ENCODE results near the gene SPDEF. TPM values are rescaled to one million over a fixed set of nuclear protein-coding genes. Genes with fewer than 3 reads are reported as not detected.

SPDEF gene
- total RNA-seq, 2 experiments from 2014 or later = 0.34 to 0.54 TPM

GRCh38 chr6:34496103-34496685, 59.9 kb downstream of the SPDEF start:
- no TSS peak for BruUV-seq (replicated peaks)
- H3K27ac ChIP-seq (ENCODE audit: low read depth, low read length, poor library complexity, severe bottlenecking) = no peak overlapping the region
- H3K36me3 ChIP-seq (ENCODE audit: insufficient read depth, low read length) = peaks cover 40% of the 10 kb centered on the region
- H3K4me1 ChIP-seq (ENCODE audit: insufficient read depth, low read length, poor library complexity, severe bottlenecking) = no peaks in the 10 kb centered on the region
- TF ChIP-seq EZH2phosphoT487 (IDR thresholded peaks at IDR 0.05; ENCODE audit: borderline replicate concordance, low read depth, low read length) = no peak
- TF ChIP-seq, protein P1, sequence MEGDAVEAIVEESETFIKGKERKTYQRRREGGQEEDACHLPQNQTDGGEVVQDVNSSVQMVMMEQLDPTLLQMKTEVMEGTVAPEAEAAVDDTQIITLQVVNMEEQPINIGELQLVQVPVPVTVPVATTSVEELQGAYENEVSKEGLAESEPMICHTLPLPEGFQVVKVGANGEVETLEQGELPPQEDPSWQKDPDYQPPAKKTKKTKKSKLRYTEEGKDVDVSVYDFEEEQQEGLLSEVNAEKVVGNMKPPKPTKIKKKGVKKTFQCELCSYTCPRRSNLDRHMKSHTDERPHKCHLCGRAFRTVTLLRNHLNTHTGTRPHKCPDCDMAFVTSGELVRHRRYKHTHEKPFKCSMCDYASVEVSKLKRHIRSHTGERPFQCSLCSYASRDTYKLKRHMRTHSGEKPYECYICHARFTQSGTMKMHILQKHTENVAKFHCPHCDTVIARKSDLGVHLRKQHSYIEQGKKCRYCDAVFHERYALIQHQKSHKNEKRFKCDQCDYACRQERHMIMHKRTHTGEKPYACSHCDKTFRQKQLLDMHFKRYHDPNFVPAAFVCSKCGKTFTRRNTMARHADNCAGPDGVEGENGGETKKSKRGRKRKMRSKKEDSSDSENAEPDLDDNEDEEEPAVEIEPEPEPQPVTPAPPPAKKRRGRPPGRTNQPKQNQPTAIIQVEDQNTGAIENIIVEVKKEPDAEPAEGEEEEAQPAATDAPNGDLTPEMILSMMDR (conservative IDR thresholded peaks at IDR 0.05; ENCODE audit: low read length) = no peak
- H3K9me3 ChIP-seq (ENCODE audit: low read length) = no peaks in the 10 kb centered on the region
- no peak for DNase-seq (ENCODE audit: low spot score)
- no peaks in the 10 kb centered on the region for H4K20me1 ChIP-seq (ENCODE audit: insufficient read depth, low read length)
- H3K9me2 ChIP-seq (ENCODE audit: insufficient read depth, low read length) = no peaks in the 10 kb centered on the region
- H3K4me3 ChIP-seq (ENCODE audit: low read depth, low read length, poor library complexity, severe bottlenecking) = no peak overlapping the region
- POLR2A ChIA-PET = interaction anchor here (0.6 kb wide), 1 partner anchor 247 kb away, joined by 4 read pairs; the partner anchor contains the start of gene SMIM29
- intact Hi-C loops (cut with micrococcal nuclease; ENCODE audit: unreplicated experiment) = no loop called here
- H3K79me2 ChIP-seq (ENCODE audit: insufficient read depth, low read depth, low read length) = peaks cover 12% of the 10 kb centered on the region; the same call in 1 of the 2 replicates
- H3K4me2 ChIP-seq (ENCODE audit: low read length) = no peak overlapping the region
- CTCF ChIA-PET (ENCODE audit: unreplicated experiment) = no interaction called here
- H2AFZ ChIP-seq (ENCODE audit: low read length) = no peak overlapping the region

DNA sequence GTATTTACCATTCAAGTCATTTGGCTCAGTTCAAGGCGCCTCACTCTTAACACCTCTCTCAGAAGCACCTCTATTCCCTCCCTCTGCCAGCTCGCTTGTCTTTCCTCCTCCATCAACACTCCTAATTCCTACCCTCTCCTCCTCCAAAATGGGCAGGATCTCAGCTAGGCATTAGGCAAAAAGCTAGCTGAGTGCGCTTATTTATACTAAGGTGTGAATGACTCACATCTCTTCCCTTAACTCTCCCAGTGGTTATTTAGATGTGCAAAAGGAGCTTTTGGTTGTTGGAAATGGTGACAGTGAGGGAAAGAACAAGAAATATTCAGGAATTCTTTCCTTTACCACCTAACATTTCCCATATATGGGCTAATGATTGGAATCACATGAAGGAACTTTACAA, 61.2 kb downstream of the SPDEF start:
- no peak overlapping the region for H2AFZ ChIP-seq (ENCODE audit: low read length)
- H3K9me2 ChIP-seq (ENCODE audit: insufficient read depth, low read length) = no peaks in the 10 kb centered on the region
- no peak overlapping the region for H3K27ac ChIP-seq (ENCODE audit: low read depth, low read length, poor library complexity, severe bottlenecking)
- no TSS peak for BruUV-seq (replicated peaks)
- H3K36me3 ChIP-seq (ENCODE audit: insufficient read depth, low read length) = peaks cover 36% of the 10 kb centered on the region
- TF ChIP-seq, protein P1 (conservative IDR thresholded peaks at IDR 0.05; ENCODE audit: low read length) = no peak
- TF ChIP-seq EZH2phosphoT487 (IDR thresholded peaks at IDR 0.05; ENCODE audit: borderline replicate concordance, low read depth, low read length) = no peak
- DNase-seq (ENCODE audit: low spot score) = no peak
- no peaks in the 10 kb centered on the region for H3K9me3 ChIP-seq (ENCODE audit: low read length)
- H3K4me2 ChIP-seq (ENCODE audit: low read length) = no peak overlapping the region
- intact Hi-C loops (cut with micrococcal nuclease; ENCODE audit: unreplicated experiment) = no loop called here
- peaks cover 16% of the 10 kb centered on the region; the same call in 1 of the 2 replicates for H3K79me2 ChIP-seq (ENCODE audit: insufficient read depth, low read depth, low read length)
- H3K4me3 ChIP-seq (ENCODE audit: low read depth, low read length, poor library complexity, severe bottlenecking) = no peak overlapping the region
- POLR2A ChIA-PET = interaction anchor here (1.0 to 1.3 kb wide), 2 partner anchors 10 to 26 kb away, joined by 3 to 4 read pairs; no protein-coding TSS in a partner anchor
- no peaks in the 10 kb centered on the region for H4K20me1 ChIP-seq (ENCODE audit: insufficient read depth, low read length)
- no peaks in the 10 kb centered on the region for H3K4me1 ChIP-seq (ENCODE audit: insufficient read depth, low read length, poor library complexity, severe bottlenecking)
- CTCF ChIA-PET (ENCODE audit: unreplicated experiment) = no interaction called here

DNA sequence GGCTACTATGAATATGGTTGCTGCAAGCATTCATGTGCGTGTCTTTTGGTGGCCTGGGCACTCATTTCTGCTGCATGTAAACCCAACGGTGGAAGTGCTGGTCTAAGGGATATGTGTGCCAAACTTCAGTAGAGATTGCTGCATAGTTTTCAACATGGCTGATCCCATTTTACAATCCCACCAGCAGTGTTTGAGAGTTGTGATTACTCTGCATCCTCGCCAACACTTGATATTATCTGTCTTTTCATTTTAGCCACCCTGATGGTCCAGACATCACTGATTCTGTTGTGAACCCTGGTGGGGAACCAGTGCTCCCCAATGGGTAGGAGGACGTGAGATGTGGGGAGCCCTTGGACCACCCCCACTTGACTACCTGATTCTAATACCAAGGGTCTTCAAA, 62.8 kb downstream of the SPDEF start:
- H2AFZ ChIP-seq (ENCODE audit: low read length) = no peak overlapping the region
- no peaks in the 10 kb centered on the region for H4K20me1 ChIP-seq (ENCODE audit: insufficient read depth, low read length)
- TF ChIP-seq, protein P1 (conservative IDR thresholded peaks at IDR 0.05; ENCODE audit: low read length) = no peak
- no peak for TF ChIP-seq EZH2phosphoT487 (IDR thresholded peaks at IDR 0.05; ENCODE audit: borderline replicate concordance, low read depth, low read length)
- no peaks in the 10 kb centered on the region for H3K9me3 ChIP-seq (ENCODE audit: low read length)
- H3K9me2 ChIP-seq (ENCODE audit: insufficient read depth, low read length) = no peaks in the 10 kb centered on the region
- no peak overlapping the region for H3K27ac ChIP-seq (ENCODE audit: low read depth, low read length, poor library complexity, severe bottlenecking)
- peaks cover 29% of the 10 kb centered on the region; the same call in 1 of the 2 replicates for H3K79me2 ChIP-seq (ENCODE audit: insufficient read depth, low read depth, low read length)
- H3K36me3 ChIP-seq (ENCODE audit: insufficient read depth, low read length) = peaks cover 42% of the 10 kb centered on the region
- no peak for DNase-seq (ENCODE audit: low spot score)
- ChIA-PET CTCF (ENCODE audit: unreplicated experiment) (no interaction called here), POLR2A (interaction anchor here (0.9 kb wide), 1 partner anchor 13 kb away, joined by 3 read pairs; no protein-coding TSS in a partner anchor)
- H3K4me2 ChIP-seq (ENCODE audit: low read length) = no peak overlapping the region
- BruUV-seq (replicated peaks) = no TSS peak
- intact Hi-C loops (cut with micrococcal nuclease; ENCODE audit: unreplicated experiment) = no loop called here
- no peak overlapping the region for H3K4me3 ChIP-seq (ENCODE audit: low read depth, low read length, poor library complexity, severe bottlenecking)
- peaks cover 14% of the 10 kb centered on the region for H3K4me1 ChIP-seq (ENCODE audit: insufficient read depth, low read length, poor library complexity, severe bottlenecking)
